GM15510 (cell line): ENCODE measurements around the gene FANCF.

Experiments used
- POLR2A ChIP-seq: IDR thresholded peaks from 3 replicates; pipeline ENCODE4 v1.6.1; 2011; ENCODE audit warnings: borderline replicate concordance; ENCODE audit not compliant: insufficient read length; ENCODE audit errors: extremely low read depth

FANCF gene

GRCh38 chr11:22633354-22633902 is 7.8 kb upstream of the FANCF start:
- no peak for TF ChIP-seq POLR2A

DNA sequence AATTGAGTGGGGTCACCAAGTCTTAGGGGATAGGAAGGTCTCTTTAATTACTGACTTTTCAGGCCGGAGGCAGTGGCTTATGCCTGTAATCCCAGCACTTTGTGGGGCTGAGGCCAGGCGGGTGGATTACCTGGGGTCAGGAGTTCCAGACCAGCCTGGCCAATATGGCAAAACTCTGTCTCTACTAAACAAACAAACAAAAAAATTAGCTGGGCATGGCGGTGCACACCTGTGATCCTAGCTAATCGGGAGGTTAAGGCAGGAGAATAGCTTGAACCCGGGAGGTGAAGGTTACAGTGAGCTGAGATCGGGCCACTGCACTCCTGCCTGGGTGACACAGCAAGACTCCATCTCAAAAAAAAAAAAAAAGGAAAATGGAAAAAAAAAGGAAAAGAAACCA is 1.8 kb upstream of the FANCF start:
- TF ChIP-seq POLR2A: no peak

- TF ChIP-seq POLR2A: no peak
These were observed 1.1 kb upstream of the FANCF start for GRCh38 chr11:22626573-22627239.

GRCh38 chr11:22624742-22625447 is 728 bp downstream of the FANCF start:
- no peak for TF ChIP-seq POLR2A

DNA sequence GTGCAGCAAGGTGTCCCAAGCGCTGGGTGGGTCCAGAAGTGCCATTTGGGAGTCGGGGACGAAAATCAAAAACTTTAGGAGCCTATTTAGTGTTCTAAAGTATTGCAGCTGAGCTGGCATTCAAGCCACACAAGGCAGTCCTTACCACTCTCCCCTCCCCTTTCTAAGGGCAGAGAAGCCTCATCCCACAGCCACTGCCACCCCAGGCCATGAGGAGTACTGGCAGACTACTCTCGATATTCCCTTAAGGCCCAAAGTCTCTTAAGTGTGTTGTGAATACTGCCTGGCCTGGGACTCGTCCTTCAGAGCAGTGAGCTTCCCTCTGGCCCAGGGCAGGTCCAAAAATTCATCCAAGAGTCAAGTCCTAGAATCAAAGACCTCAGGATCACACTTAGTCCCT is 7.8 kb downstream of the FANCF start:
- TF ChIP-seq POLR2A: no peak

DNA sequence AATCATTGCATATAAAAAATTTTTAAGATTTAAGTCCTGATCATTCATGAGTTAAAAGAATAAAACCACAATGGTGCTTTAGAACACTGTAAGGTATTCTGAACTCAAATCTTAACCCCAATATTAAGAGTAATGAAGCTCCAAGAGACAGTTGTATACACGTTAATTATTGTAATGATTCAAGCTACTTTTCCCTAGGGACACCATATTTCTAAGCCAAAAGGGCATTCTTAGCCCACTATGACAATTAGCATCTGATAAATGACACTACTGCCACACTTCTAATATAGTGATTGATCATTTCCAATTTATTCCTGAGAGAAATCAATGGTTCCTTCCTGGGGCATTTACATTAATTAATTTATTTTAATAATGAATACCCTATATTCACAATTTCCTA is 21.7 kb downstream of the FANCF start:
- no peak for TF ChIP-seq POLR2A

DNA sequence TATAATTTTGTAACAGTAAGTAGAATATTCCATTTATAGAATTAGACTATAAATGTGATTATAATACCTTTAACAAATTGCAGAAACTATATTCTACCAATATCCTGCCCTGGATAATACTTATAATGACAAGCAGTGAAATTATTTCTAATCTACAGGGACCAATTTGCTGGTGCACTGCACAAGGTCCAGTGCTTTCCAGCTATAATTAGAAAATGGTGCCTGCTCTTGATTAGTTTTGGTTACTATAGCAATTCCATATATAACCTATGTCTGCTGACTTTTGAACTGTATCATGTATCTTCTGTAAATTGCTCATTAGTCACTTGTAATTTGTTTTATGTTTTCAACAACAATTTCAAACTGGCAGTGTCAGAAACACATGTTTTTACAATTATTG is 23.1 kb downstream of the FANCF start:
- TF ChIP-seq POLR2A: no peak

GRCh38 chr11:22599458-22599857 is 26.2 kb downstream of the FANCF start:
- no peak for TF ChIP-seq POLR2A

DNA sequence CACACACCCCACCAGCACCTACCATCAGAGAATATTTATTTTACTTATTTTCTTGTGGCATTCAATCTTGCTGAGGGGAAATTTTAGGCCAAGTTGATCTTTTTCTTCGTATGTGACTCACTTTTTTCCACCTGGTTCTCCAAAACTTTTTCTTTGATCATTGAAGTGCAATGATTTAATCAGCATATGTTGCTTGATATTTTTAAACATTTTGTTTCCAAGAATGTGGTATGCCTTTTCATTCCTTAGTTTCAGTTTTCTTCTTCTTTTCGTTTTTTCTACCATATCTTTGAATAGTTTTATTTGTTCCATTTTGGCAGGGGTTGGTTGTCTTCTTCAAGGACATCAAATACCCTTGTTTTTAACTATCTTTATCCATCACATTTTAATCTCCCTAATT is 28.6 kb downstream of the FANCF start:
- no peak for TF ChIP-seq POLR2A

GRCh38 chr11:22584976-22585375 is 40.6 kb downstream of the FANCF start:
- TF ChIP-seq POLR2A: no peak

DNA sequence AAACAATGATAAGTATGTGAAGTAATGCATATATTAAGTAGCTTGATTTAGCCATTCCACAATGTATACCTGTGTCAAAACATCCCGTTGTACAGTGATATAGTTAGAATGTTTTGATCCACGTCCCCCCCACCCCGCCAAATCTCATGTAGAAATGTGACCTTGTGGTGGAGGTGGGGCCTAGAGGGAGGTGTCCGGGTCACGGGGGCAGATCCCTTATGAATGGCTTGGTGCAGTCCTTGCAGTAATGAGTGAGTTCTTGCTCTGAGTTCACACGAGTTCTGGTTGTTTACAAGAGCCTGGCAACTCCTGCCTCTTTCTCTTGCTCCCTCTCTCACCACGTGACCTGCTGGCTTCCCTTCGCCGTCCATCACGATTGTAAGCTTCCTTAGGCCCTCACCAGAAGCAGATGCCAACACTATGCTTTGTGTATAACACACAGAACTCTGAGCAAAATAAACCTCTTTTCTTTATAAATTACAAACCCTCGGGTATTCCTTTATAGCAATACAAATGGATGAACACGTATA is 41.6 kb downstream of the FANCF start:
- no peak for TF ChIP-seq POLR2A

- no peak for TF ChIP-seq POLR2A
These were observed 43.5 kb downstream of the FANCF start for GRCh38 chr11:22582151-22582410.

DNA sequence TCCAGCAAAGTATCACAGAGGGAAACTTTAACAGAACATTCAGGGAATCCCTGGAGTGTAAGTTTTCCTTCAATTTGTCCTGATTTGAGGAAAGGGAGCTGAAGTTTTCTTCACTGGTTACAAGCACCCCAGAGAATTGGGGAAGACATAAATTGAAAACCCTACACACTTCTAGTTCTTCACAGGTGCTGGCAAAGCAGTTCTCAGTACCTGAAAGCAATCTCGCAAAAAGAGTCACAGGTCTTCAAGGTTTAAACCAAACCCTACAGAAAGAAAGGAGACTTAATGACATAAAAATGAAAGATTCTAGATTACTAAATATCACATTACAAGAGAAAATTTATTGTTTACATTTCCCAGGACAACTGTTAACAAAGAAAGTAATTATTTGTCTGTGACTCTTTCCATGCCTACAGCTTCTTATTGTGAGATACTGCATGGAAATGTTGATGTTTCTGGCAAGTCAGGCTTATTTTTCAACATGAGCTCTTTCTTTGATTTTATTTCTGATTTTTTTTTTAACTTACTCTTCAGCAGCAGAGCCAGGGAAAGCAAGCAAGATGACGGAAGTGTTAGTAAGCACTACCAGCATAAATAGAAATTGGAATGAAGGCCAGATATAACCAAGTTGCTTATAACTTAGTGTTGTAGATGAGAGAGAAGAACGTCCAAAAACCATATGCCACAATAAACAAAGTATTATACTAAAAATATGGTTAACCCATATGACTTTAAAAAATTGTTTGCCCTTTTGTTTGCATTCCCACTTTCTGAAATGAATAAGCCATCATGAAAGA is 44.1 kb downstream of the FANCF start:
- no peak for TF ChIP-seq POLR2A

DNA sequence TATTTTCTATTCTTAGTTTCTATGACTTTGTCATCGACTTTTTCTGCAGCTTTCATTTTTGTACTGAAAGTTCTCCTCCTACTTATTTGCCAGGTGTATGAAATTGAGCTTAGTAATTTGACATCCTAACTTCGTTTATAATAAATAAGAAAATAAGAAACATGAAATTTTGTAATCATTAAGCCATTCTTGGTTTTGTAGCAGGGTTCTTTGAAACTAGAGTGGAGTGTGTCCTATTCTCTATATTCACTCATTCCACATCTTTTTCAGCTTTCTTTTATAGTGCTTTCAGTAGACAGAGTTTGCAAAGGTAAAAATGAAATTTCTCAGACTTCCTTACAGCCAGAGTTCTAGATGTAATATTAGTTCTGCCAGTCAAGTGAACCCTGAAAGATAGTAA is 47.8 kb downstream of the FANCF start:
- no peak for TF ChIP-seq POLR2A
